ENCODE results near the gene IDH3A.
"Not testable (repeated sequence)": the region's sequence is repeated elsewhere in the genome, so short reads cannot be mapped to it uniquely, and the experiment has no call there.

The IDH3A gene

GRCh38 chr15:78147566-78147965 is 1.6 kb upstream of the IDH3A start:
- H3K27me3 ChIP-seq (ENCODE audit: control insufficient read depth, low read length), result no peaks in the 10 kb centered on the region
- H3K79me2 ChIP-seq (ENCODE audit: control insufficient read depth, low read length), result peaks cover 37% of the 10 kb centered on the region
- H3K4me1 ChIP-seq (ENCODE audit: control insufficient read depth, low read length), result peaks cover 23% of the 10 kb centered on the region
- peaks cover 7% of the 10 kb centered on the region; the same call in 1 of the 2 replicates for H4K20me1 ChIP-seq (ENCODE audit: control insufficient read depth, insufficient read depth, low read depth, low read length)
- no peak overlapping the region for H3K27ac ChIP-seq (ENCODE audit: low read depth, low read length)
- H3F3A ChIP-seq (ENCODE audit: control insufficient read depth, insufficient read depth), result 0 out of 2 replicates have a peak, but pooled peaks cover 2% of the 10 kb centered on the region
- H3K36me3 ChIP-seq (ENCODE audit: control insufficient read depth, low read length), result peaks cover 13% of the 10 kb centered on the region
- H3K9me2 ChIP-seq (replicated peaks; ENCODE audit: control insufficient read depth, low read length), result no peaks in the 10 kb centered on the region
- H3K4me2 ChIP-seq (ENCODE audit: low read length), result peak overlapping the region; percentile 70; the same call in 1 of the 2 replicates
- no peak for TF ChIP-seq EZH2phosphoT487 (IDR thresholded peaks at IDR 0.05; ENCODE audit: borderline replicate concordance, low read length)
- TF ChIP-seq, protein P1, sequence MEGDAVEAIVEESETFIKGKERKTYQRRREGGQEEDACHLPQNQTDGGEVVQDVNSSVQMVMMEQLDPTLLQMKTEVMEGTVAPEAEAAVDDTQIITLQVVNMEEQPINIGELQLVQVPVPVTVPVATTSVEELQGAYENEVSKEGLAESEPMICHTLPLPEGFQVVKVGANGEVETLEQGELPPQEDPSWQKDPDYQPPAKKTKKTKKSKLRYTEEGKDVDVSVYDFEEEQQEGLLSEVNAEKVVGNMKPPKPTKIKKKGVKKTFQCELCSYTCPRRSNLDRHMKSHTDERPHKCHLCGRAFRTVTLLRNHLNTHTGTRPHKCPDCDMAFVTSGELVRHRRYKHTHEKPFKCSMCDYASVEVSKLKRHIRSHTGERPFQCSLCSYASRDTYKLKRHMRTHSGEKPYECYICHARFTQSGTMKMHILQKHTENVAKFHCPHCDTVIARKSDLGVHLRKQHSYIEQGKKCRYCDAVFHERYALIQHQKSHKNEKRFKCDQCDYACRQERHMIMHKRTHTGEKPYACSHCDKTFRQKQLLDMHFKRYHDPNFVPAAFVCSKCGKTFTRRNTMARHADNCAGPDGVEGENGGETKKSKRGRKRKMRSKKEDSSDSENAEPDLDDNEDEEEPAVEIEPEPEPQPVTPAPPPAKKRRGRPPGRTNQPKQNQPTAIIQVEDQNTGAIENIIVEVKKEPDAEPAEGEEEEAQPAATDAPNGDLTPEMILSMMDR (IDR thresholded peaks at IDR 0.05; ENCODE audit: low read depth, low read length, poor library complexity, severe bottlenecking), result no peak
- H3K4me3 ChIP-seq (ENCODE audit: low read length), result no peak overlapping the region
- H3K9me3 ChIP-seq (ENCODE audit: control insufficient read depth, insufficient read depth, low read length), result no peaks in the 10 kb centered on the region

DNA sequence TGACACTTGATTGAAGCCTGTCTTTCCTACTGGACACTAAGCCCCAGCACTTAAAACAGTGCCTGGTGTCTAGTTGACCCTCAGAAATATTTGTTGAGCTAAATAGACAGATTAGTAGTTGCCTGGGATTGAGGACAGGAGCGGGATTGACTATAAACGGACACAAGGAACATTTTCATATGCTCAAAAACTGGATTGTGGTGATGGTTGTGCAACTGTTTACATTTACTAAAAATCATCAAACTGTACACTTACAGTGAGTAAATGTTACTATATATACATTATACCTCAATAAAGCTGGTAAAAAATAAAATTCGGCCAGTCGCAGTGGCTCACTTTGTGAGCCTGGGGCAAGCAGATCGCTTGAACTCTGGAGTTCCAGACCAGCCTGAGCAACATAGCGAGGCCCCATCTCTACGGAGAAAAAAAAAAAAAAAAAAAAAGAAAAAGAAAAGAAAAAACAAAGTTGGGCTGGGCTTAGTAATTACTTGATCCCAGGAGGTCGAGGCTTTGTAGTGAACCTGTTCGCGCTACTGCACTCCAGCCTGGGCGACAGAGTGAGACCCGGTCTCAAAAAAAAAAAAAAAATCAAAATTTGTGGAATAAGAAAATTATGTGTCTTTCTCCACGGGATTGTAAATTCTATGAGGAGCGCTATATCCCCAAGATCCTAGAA is 632 bp upstream of the IDH3A start:
- 0 out of 2 replicates have a peak, but pooled peaks cover 2% of the 10 kb centered on the region for H3F3A ChIP-seq (ENCODE audit: control insufficient read depth, insufficient read depth)
- H3K4me1 ChIP-seq (ENCODE audit: control insufficient read depth, low read length), result peaks cover 23% of the 10 kb centered on the region
- H3K9me3 ChIP-seq (ENCODE audit: control insufficient read depth, insufficient read depth, low read length), result no peaks in the 10 kb centered on the region
- peaks cover 20% of the 10 kb centered on the region for H3K36me3 ChIP-seq (ENCODE audit: control insufficient read depth, low read length)
- H3K4me2 ChIP-seq (ENCODE audit: low read length), result peak overlapping the region; percentile 70
- H3K4me3 ChIP-seq (ENCODE audit: low read length), result peak overlapping the region; percentile 95
- no peak for TF ChIP-seq EZH2phosphoT487 (IDR thresholded peaks at IDR 0.05; ENCODE audit: borderline replicate concordance, low read length)
- TF ChIP-seq, protein P1 (IDR thresholded peaks at IDR 0.05; ENCODE audit: low read depth, low read length, poor library complexity, severe bottlenecking), result no peak
- H3K79me2 ChIP-seq (ENCODE audit: control insufficient read depth, low read length), result peaks cover 47% of the 10 kb centered on the region
- H4K20me1 ChIP-seq (ENCODE audit: control insufficient read depth, insufficient read depth, low read depth, low read length), result peaks cover 7% of the 10 kb centered on the region; the same call in 1 of the 2 replicates
- H3K27ac ChIP-seq (ENCODE audit: low read depth, low read length), result 0 out of 2 replicates have a peak overlapping the region, but pooled peaks have one; percentile 19
- H3K9me2 ChIP-seq (replicated peaks; ENCODE audit: control insufficient read depth, low read length), result no peaks in the 10 kb centered on the region
- H3K27me3 ChIP-seq (ENCODE audit: control insufficient read depth, low read length), result no peaks in the 10 kb centered on the region

DNA sequence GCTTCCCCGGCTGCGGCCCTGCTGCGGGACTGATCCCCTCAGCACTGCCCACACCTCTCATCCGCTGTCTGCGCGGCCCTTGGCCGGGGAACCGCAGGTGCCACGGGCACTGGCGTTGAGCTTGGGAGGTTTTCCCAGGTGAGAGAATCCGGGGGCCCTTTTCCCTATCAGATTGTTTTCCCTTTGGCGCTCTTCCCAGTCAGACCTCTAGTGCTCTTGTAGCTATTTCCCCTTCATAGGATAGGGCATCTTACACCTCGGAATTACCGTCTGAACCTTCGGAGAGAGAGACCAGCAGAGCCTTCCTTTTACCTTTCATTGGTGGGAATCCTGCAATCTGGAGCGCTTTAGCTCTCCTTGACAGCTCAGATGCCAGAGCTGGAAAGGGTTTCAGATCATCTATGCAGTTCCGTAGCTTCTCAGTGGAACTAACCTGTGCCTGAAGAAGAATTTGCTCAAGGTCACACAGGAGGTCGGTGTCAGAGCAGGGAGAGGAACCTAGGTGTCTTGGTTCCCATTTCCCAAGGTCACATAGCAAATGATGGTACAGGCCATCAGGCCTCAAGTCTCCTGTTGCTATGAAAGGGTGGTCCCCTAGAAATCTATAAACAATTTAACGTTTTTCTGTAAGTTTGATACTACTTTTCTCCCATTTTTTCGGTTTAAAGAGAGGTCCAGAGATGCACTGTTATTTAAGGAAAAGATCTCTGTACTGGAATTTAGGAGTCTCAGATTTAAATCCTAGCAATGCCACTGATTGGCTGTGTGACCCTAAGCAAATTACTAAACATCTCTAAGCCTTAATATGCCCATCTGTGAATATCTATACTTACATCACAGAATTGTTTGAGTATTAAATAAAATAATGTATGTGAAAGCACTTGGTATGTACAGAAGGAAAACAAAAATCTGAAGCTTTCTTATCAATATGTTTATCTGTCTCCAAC is 916 bp downstream of the IDH3A start:
- Histone ChIP-seq H3K4me2 (ENCODE audit: low read length) (peak overlapping the region; percentile 70), H3K4me1 (ENCODE audit: control insufficient read depth, low read length) (peaks cover 23% of the 10 kb centered on the region), H3K9me2 (replicated peaks; ENCODE audit: control insufficient read depth, low read length) (no peaks in the 10 kb centered on the region), H3K79me2 (ENCODE audit: control insufficient read depth, low read length) (peaks cover 58% of the 10 kb centered on the region), H3K4me3 (ENCODE audit: low read length) (peak overlapping the region; percentile 95), H3K36me3 (ENCODE audit: control insufficient read depth, low read length) (peaks cover 29% of the 10 kb centered on the region), H3K9me3 (ENCODE audit: control insufficient read depth, insufficient read depth, low read length) (no peaks in the 10 kb centered on the region), H4K20me1 (ENCODE audit: control insufficient read depth, insufficient read depth, low read depth, low read length) (peaks cover 7% of the 10 kb centered on the region; the same call in 1 of the 2 replicates), H3K27me3 (ENCODE audit: control insufficient read depth, low read length) (no peaks in the 10 kb centered on the region), H3F3A (ENCODE audit: control insufficient read depth, insufficient read depth) (peaks cover 6% of the 10 kb centered on the region; the same call in 1 of the 2 replicates), H3K27ac (ENCODE audit: low read depth, low read length) (no peak overlapping the region)
- TF ChIP-seq, protein P1 (IDR thresholded peaks at IDR 0.05; ENCODE audit: low read depth, low read length, poor library complexity, severe bottlenecking), result no peak
- no peak for TF ChIP-seq EZH2phosphoT487 (IDR thresholded peaks at IDR 0.05; ENCODE audit: borderline replicate concordance, low read length)

- Histone ChIP-seq H3K4me3 (ENCODE audit: low read length) (peak overlapping the region; percentile 95), H3K36me3 (ENCODE audit: control insufficient read depth, low read length) (peaks cover 39% of the 10 kb centered on the region), H3K79me2 (ENCODE audit: control insufficient read depth, low read length) (peaks cover 65% of the 10 kb centered on the region), H3F3A (ENCODE audit: control insufficient read depth, insufficient read depth) (peaks cover 13% of the 10 kb centered on the region; the same call in 1 of the 2 replicates), H3K4me2 (ENCODE audit: low read length) (peak overlapping the region; percentile 70), H3K4me1 (ENCODE audit: control insufficient read depth, low read length) (peaks cover 23% of the 10 kb centered on the region)
- not testable (repeated sequence) for H3K9me3 ChIP-seq (ENCODE audit: control insufficient read depth, insufficient read depth, low read length); H3K27me3 ChIP-seq (ENCODE audit: control insufficient read depth, low read length); H3K9me2 ChIP-seq (replicated peaks; ENCODE audit: control insufficient read depth, low read length); H4K20me1 ChIP-seq (ENCODE audit: control insufficient read depth, insufficient read depth, low read depth, low read length); H3K27ac ChIP-seq (ENCODE audit: low read depth, low read length)
Observed at GRCh38 chr15:78151075-78151474, 1.9 kb downstream of the IDH3A start.
